Brain microvascular endothelial cell (primary cell): ENCODE results near the gene POC1B.

Source experiments
- DNase-seq: peaks from one replicate; pipeline ENCODE4 v3.0.0-alpha.2; 2020
- H3K27ac ChIP-seq: fragments of 250-450 bp; sonication (Bioruptor Pico); 2 replicates; pipeline ENCODE4 v1.5.1; 2020; ENCODE audit warnings: mild to moderate bottlenecking, moderate library complexity
- H3K27me3 ChIP-seq: fragments of 250-450 bp; sonication (Bioruptor Pico); replicated peaks from 2 replicates; pipeline ENCODE4 v1.5.1; 2020; ENCODE audit warnings: mild to moderate bottlenecking
- H3K36me3 ChIP-seq: fragments of 250-450 bp; sonication (Bioruptor Pico); replicated peaks from 2 replicates; pipeline ENCODE4 v1.5.1; 2020; ENCODE audit warnings: mild to moderate bottlenecking
- H3K4me3 ChIP-seq: 2 replicates; pipeline ENCODE4 v1.5.1; 2011; ENCODE audit warnings: low read depth, mild to moderate bottlenecking, control low read depth, low read length, moderate library complexity
- in situ Hi-C: cut with HindIII; loops from 2 replicates; pipeline ENCODE4 v1.10.0; 2017; ENCODE audit warnings: low sequenced_read_pairs, low pct_ligation_motif_present
- TF ChIP-seq, protein P1 (sequence below): IDR thresholded peaks from 2 replicates; pipeline ENCODE4 v1.5.1; 2011; ENCODE audit warnings: low read depth, mild to moderate bottlenecking, moderate library complexity, low read length, control low read depth, inconsistent platforms; ENCODE audit errors: missing control alignments

The POC1B gene

DNA sequence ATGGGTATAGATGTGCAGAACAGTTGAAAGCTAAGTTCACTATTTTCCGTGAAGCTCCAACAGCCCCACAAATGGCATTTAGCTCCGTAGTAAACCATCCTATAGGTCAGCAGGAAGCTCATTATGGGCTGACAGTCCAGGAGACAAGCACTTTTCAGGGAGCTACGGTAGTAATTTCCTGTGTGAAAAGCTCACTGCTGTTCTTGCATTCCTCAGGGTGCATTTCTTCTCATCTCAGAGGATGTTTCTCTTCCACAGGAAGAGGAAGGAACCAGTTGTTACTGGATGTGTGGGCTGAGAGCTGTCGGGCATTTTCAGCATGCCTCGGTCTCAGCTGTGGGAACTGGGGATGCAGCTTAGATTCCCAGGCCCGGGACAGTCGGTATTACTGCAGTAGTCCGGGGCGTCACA is 74.0 kb downstream of the POC1B start:
- TF ChIP-seq, protein P1, sequence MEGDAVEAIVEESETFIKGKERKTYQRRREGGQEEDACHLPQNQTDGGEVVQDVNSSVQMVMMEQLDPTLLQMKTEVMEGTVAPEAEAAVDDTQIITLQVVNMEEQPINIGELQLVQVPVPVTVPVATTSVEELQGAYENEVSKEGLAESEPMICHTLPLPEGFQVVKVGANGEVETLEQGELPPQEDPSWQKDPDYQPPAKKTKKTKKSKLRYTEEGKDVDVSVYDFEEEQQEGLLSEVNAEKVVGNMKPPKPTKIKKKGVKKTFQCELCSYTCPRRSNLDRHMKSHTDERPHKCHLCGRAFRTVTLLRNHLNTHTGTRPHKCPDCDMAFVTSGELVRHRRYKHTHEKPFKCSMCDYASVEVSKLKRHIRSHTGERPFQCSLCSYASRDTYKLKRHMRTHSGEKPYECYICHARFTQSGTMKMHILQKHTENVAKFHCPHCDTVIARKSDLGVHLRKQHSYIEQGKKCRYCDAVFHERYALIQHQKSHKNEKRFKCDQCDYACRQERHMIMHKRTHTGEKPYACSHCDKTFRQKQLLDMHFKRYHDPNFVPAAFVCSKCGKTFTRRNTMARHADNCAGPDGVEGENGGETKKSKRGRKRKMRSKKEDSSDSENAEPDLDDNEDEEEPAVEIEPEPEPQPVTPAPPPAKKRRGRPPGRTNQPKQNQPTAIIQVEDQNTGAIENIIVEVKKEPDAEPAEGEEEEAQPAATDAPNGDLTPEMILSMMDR = no peak
- no peaks in the 10 kb centered on the region for H3K27me3 ChIP-seq
- H3K27ac ChIP-seq = peak overlapping the region; percentile 95
- H3K36me3 ChIP-seq = no peaks in the 10 kb centered on the region
- no peak overlapping the region for H3K4me3 ChIP-seq
- DNase-seq = peak; percentile 95
- in situ Hi-C loops = loop anchor here (25.0 kb wide), 1 partner anchor 90 kb away; the partner anchor contains the start of gene DUSP6

DNA sequence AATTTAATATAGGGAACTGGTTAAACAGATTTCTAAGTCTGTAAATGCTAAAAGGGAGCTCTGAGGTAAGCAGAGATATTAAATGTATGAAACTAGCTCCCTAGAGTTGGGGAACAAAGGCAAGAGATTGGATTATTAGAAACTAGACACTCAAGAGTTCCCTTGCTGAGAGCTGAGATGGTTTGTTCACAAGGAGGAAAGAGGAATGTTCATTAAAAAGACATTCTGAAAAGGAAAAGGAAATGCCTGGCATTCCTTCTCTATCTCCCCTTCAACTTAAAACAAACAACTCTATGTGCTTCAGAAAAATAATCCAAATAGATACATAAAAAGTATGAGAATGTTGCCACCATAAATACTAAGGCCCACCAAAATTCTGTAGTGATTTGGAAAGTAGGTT is 74.9 kb downstream of the POC1B start:
- H3K27ac ChIP-seq = peak overlapping the region; percentile 95

DNA sequence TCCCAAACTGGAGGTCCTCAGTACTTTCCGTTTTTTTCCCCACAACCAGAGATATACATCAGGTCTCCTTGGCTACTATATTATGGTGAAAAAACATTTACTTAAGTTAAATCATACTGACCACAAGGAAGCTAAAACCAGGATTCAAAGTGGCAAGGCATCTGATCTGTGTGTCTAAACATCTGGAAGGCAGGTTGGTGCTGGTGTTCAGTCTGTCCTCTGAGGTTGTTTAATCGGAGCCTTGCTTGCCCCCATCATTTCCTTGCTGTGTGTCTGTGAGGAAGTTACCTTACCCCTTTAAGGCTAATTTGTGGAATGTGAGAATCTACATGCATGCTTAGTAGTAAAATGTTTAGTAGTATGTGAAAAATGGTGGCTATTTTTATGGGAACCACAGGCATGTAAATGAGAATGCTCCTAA is 76.9 kb downstream of the POC1B start:
- H3K27me3 ChIP-seq = no peaks in the 10 kb centered on the region
- in situ Hi-C loops = no loop called here
- no peak overlapping the region for H3K27ac ChIP-seq
- H3K4me3 ChIP-seq = no peak overlapping the region
- TF ChIP-seq, protein P1 = no peak
- DNase-seq = no peak
- no peaks in the 10 kb centered on the region for H3K36me3 ChIP-seq

More for the DNA sequence above, 74.9 kb downstream of the POC1B start:
- H3K27me3 ChIP-seq = no peaks in the 10 kb centered on the region
- H3K4me3 ChIP-seq = no peak overlapping the region
- in situ Hi-C loops = loop anchor here (25.0 kb wide), 1 partner anchor 89 kb away; the partner anchor contains the start of gene DUSP6
- TF ChIP-seq, protein P1 = no peak
- no peaks in the 10 kb centered on the region for H3K36me3 ChIP-seq
- DNase-seq = peak; percentile 45

DNA sequence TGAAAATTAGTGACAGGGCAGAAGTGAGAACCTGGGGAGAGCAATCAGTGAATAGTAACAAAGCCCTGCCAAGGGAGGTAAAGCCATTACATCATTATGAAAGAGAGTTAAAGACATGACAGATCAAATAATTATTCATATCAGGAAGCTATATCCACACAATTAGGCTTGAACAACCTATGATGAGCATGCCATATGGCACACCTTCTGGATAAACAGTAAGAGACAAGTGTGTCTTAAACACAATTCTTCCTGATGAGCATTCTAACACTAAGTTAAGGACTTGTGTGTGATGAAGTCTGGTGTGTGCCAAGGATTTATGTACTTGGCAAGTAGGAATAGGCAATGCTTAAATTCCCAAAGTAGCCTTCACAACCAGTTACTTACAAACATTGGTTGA is 77.3 kb downstream of the POC1B start:
- TF ChIP-seq, protein P1 = no peak
- no peaks in the 10 kb centered on the region for H3K36me3 ChIP-seq
- in situ Hi-C loops = no loop called here
- H3K27ac ChIP-seq = no peak overlapping the region
- no peak overlapping the region for H3K4me3 ChIP-seq
- no peak for DNase-seq
- H3K27me3 ChIP-seq = no peaks in the 10 kb centered on the region

DNA sequence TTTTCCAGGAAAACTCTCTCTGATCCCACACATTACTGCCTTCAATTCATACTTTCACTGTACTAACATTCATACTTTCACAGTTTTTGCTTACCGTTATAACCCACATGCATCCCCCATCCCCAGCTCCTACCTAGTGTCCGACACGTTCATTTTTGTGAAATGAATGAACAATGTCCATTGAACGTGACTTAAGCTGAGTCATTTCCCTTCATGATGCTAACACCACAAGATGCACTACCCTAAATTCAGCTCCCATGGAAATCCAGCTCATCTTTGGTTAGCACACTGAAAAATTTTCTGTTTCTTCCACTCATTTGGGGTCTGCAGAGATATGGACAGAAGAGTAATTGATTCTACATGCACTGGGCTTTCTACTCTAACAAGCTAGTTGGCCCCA is 85.9 kb downstream of the POC1B start:
- H3K4me3 ChIP-seq = no peak overlapping the region
- DNase-seq = no peak
- TF ChIP-seq, protein P1 = no peak
- H3K36me3 ChIP-seq = no peaks in the 10 kb centered on the region
- H3K27ac ChIP-seq = no peak overlapping the region
- in situ Hi-C loops = no loop called here
- no peaks in the 10 kb centered on the region for H3K27me3 ChIP-seq

DNA sequence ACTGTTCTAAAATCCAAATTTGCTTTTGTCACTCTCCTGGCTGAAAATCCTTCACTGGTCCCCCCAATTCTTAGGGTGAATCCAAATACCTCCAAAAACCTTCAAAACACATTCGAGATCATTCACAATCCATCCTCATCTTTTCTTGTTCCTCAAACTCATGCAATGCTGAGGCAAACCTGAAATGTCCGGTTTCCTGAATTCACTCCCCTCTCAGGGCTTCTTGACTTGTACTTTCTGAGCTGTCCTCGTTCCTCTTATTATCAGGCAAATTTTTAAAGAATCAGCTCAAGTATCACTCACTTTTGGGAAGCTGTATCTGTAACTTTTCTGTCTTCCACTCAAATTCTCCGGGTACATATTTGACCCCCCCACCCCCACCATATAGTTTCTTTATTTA is 88.6 kb downstream of the POC1B start:
- no peak for DNase-seq
- Histone ChIP-seq H3K4me3 (no peak overlapping the region), H3K27ac (no peak overlapping the region), H3K36me3 (no peaks in the 10 kb centered on the region), H3K27me3 (no peaks in the 10 kb centered on the region)
- TF ChIP-seq, protein P1 = no peak
- in situ Hi-C loops = no loop called here
